Activated effector memory CD4-positive, alpha-beta T cell treated with Interleukin-2 at 50 U/mL for 16 hours (primary cell): ENCODE data around the gene PDGFD.
"Not testable (repeated sequence)": the region's sequence is repeated elsewhere in the genome, so short reads cannot be mapped to it uniquely, and the experiment has no call there.

Experiments used
- DNase-seq: peaks from one replicate; pipeline ENCODE4 v3.0.0-alpha.2; 2020

The PDGFD gene

GRCh38 chr11:104049116-104049515, 114.8 kb downstream of the PDGFD start:
- no peak for DNase-seq

DNA sequence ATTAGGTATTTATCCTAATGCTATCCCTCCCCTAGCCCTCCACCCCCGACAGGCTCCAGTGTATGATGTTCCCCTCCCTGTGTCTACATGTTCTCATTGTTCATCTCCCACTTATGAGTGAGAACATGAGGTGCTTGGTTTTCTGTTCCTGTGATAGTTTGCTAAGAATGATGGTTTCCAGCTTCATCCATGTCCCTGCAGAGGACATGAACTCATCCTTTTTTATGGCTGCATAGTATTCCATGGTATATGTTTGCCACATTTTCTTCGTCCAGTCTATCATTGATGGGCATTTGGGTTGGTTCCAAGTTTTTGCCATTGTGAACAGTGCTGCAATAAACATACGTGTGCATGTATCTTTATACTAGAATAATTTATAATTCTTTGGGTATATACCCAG, 117.1 kb downstream of the PDGFD start:
- DNase-seq, result not testable (repeated sequence)

- no peak for DNase-seq
These were observed 117.6 kb downstream of the PDGFD start for GRCh38 chr11:104046331-104046730.

- no peak for DNase-seq
These were observed 120.2 kb downstream of the PDGFD start for GRCh38 chr11:104043678-104044239.

DNA sequence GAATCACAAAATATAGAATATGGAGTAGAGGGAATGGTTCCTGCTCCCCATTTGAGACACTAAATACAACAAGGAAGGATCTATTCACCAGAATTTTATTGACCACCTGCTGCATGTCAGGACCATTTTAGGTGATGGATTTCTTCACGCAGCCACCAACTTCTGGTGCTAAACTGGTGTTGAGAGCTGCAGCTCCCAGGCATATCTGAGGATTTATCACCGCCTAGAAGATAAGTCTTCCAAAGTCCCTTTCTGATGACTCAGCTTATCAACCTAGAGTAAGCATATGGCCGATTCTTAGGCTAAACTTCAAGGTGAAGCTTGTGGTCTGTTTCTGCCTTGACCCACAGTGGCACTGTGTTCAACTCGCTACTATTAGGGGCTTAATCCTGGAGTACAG, 120.8 kb downstream of the PDGFD start:
- no peak for DNase-seq

DNA sequence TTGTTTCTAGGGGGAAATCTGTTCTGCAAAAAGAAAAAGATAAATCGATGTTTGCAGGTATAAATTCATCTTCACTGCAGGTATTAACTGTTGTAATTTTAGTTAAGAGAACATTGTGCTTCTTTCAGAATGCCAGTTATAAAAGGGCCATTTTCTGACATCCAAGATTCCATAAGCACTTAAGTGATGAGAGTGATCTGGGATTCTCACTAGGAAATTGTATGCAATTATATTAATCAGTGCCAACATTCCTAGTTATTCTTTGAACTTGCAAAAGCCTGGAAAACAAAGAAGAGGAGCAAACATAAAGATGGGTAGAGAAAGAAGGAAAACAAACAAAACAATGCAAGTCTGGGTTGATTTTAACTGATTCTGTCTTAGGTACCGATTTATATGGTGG, 122.2 kb downstream of the PDGFD start:
- DNase-seq, result no peak

DNA sequence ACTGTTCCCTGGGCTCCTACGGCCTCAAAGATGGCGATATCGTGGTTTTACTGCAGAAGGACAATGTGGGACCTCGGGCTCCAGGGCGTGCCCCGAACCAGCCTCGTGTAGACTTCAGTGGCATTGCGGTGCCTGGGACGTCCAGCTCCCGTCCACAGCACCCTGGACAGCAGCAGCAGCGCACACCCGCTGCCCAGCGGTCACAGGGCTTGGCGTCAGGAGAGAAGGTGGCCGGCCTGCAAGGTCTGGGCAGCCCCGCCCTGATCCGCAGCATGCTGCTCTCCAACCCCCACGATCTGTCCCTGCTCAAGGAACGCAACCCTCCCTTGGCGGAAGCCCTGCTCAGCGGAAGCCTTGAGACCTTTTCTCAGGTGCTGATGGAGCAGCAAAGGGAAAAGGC, 127.0 kb downstream of the PDGFD start:
- DNase-seq, result no peak

GRCh38 chr11:104036588-104036987, 127.4 kb downstream of the PDGFD start, which contains the start of gene DDI1:
DDI1 (plus strand) TSS chr11:104036640; CDS start chr11:104036823, 183 bp downstream.
- DNase-seq, result no peak

GRCh38 chr11:104033561-104033960, 130.4 kb downstream of the PDGFD start:
- DNase-seq, result no peak

DNA sequence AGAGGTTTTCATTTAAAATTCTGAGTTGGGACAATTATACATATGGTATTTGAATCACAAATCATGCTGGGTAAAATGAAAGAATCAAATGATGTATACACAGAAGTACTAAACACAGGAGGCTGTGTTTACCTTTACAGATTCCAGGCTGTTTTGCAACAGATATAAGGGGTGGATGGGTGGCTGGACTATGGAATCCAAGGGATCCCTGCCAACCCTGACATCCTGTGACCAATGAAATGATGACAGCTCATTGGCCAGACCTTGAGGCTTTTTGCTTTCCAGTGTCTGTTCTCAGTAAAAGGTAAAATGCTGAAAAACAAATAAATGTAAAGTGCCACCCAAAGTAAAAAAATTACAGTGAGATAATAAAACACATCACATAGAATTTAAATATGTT, 130.8 kb downstream of the PDGFD start:
- no peak for DNase-seq

DNA sequence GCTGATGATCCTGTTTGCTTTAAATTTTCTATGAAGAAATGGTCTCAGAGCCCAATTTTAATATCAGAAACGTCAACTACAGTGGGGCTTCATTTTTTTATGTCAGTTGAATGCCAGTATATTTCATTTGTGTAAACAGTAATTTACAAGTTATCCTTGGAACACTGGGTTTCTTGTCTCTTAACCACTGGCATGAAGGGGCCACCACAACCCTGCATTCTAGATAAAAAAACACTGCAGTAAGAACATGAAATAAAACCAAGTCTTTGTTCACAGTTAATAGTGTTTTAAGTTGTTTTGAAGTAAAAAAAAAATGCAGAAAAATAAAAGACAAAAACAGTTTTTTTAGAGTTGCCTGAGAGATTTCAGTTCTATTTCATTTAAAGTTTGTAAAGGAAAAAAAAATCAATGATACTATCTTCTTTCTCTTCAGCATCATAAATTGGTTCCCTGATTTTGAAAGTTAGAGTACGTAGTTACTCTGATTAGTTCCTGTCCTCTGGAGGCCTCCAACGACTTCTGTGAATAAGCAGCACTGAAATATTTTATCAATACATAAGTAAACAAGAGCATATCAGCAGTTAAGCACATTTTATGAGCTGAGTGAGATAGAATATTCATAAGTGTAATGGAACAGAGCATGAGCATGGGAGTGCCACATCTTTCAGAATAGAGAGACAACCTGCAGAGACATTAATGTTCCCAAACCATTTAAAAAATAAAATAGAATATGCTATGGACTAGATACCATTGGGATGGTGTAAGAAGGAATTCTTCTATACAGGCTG, 135.3 kb downstream of the PDGFD start:
- no peak for DNase-seq

DNA sequence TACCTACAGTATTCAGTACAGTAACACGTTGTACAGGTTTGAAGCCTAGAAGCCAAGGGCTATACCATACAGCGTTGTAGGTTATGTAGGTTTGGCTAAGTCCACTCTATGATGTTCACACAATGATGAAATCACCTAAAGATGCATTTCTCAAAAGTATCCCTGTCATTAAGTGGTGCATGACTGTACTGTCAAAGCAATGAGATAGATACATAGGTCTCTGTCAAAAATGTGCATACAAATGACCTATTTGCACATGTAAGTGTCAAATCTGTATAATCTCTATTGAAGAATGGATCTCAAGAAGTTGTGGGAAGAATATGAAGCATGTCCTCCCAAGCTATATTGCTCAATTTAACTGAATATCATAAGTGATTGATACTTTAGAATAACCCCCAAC, 139.4 kb downstream of the PDGFD start:
- no peak for DNase-seq

DNA sequence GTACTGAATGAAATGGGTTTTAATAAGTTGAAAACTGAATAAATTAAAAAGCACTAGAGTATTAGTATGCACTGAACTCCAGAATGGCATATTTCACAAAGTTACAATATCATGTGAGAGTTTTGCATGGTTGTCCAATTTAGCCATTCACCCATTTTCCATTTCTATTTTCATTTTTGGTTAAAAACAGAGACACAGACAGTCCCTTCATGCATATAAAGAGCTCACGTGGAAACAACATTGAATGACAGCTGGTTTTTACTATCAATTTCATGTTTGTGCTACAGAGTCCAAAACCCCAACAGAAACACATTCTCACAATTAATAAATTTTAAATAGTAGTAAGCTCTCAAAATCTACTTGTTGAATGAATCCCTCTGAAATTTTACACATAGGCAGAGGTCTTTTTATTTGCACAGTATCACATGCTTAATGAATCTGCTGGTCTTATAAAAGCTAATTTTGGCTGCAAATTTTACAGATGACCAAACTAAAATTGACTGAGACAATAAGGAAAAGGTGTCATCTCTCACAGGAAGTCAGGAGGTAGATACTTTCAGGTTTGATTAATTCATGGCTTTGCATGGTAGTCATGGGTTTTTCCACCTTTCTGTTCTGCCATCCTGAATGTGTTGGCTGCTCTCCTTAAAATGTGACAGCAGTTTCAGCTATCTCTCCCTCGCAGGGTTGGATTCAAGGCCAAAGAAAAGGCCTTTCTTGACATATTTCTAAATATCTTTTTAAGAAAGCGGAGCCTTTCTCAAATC, 148.1 kb downstream of the PDGFD start:
- DNase-seq, result no peak

GRCh38 chr11:104011044-104011443, 152.9 kb downstream of the PDGFD start:
- no peak for DNase-seq

GRCh38 chr11:104009744-104010143, 154.2 kb downstream of the PDGFD start:
- DNase-seq, result no peak

DNA sequence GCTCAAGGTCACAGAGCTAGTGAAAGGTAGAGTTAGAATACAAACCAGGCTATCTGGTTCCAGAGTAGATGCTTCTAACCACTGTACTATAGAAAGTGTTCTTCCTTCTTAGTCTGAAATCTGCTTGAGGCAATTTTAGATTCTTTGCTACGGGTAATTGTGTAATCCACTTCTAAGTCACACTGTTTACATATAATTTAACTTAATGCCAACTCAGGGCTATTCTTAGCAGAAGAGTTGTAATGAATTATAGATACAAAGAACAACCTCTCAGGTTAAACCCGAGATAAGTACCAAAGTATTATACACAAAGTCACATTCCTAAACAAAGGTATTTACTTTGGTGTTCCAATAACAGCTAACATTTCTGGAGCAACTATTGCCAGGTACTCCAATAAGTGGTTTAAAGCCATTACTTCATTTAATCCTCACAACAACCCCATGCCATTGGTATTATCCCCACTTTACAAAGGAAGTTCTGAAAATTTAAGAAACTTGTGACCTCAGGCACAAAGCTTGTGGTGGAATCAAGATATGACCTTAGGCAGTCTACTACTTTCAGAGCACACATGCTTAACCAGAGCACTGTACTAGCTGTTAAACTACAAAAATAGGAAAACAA, 158.6 kb downstream of the PDGFD start:
- DNase-seq, result no peak

DNA sequence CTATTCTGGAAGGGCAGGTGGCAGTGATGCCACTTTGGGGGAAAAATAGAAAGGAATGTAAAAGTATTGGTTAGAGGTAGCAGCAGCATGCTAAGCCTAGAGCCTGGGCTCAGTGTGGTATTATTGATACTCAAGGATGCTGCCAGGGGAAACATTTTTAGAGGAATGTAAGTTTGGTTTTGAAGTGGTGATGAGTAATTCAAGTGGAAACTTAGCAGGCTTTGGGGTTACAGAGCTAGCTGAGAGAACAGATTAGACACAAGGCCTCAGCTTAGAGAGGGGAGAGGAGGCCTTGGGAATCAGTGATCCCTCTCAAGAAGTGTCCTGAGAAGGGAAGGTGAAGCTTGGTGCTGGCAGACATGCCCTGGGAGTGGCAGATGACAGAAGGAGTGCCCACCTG, 160.5 kb downstream of the PDGFD start:
- DNase-seq, result no peak

- no peak for DNase-seq
These were observed 162.3 kb downstream of the PDGFD start for GRCh38 chr11:104001561-104002056.

DNA sequence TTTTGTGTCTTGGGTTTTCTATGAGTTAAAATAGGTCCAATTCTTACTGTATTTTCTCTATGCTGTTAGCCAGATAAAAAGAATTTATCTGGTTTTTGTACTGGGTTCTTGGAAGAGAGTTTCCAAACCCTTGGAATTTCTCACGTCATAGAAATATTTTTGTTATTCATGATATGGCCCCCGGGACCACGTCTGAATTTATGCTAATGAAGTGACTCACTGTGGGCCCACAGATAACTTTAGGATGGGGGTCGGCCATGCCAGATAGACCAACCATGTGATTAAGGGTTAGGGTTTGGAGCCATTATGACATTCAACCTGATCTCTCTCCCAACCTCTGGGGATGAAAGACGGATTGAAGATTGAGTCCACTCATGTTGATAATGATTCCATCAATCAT, 163.1 kb downstream of the PDGFD start:
- no peak for DNase-seq

- no peak for DNase-seq
These were observed 165.0 kb downstream of the PDGFD start for GRCh38 chr11:103998826-103999508.

DNA sequence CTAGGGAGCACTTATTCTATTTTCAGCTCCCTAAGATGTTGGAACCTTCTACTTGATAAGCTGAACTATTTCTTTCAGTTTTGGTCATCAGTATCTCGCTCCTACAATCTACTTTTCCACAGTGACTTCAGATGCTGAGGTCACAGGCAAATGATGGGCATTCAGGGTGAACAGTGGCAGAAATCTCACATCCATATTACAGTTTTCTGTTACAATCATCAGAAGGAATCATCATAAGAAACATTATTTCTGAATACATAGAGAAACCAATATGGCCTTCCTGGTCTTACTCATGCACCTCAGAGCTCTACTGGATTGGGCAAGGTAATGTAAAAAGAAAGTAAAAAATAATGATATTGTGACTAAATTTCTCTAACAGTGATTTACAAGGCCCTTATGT, 166.9 kb downstream of the PDGFD start:
- no peak for DNase-seq

GRCh38 chr11:103995896-103996295, 168.1 kb downstream of the PDGFD start:
- no peak for DNase-seq

DNA sequence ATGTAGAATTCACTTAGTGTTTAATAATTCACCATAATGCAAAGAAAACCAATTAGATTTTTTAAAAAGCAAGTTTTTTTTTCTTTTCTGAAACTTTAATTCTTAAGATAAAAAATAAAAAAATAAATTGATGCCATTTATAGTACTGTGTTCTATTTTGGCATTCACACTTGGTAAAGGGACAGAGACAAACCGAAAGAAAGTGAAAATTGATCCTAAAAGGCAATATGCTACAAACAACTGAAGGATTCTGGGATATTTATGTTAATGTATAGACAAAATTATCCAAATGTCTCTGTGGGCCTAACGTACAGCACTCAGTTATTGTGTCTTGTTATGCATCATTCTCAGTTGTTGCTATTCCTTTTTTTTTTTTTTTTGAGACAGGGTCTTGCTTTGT, 169.4 kb downstream of the PDGFD start:
- DNase-seq, result no peak
